LNCAP (cell line): ENCODE measurements around the gene NME5.

ENCODE experiments used
- CTCF ChIP-seq: fragments of 450-650 bp; IDR thresholded peaks from 2 replicates; pipeline ENCODE4 v1.5.1; 2017; ENCODE audit warnings: mild to moderate bottlenecking

NME5 gene

GRCh38 chr5:138138949-138139780 is at the start of gene NME5:
Gene NME5 (minus strand): TSS chr5:138139428. CDS start chr5:138138780, 648 bp downstream.
- TF ChIP-seq CTCF: no peak

GRCh38 chr5:138188626-138189025 is 49.4 kb upstream of the NME5 start:
- TF ChIP-seq CTCF: no peak

- no peak for TF ChIP-seq CTCF
Measured at GRCh38 chr5:138186002-138186447, 46.8 kb upstream of the NME5 start.

GRCh38 chr5:138182808-138183207 is 43.6 kb upstream of the NME5 start:
- no peak for TF ChIP-seq CTCF

- no peak for TF ChIP-seq CTCF
Measured at GRCh38 chr5:138180841-138181240, 41.6 kb upstream of the NME5 start.

- peak; percentile 70 for TF ChIP-seq CTCF
Measured at GRCh38 chr5:138180183-138180782, 41.1 kb upstream of the NME5 start.

- no peak for TF ChIP-seq CTCF
Measured at GRCh38 chr5:138179277-138179857, 40.1 kb upstream of the NME5 start.
